Esophagus squamous epithelium (tissue), 4 donors: ENCODE measurements around the gene FMN2.

ENCODE experiments used
- CTCF ChIP-seq, 6 experiments: fragments of 450-650 bp in 4 of 6; fragments of 200-600 bp in 2 of 6; sonication (generic) in 2 of 6; IDR thresholded peaks; one replicate each; pipeline ENCODE4 v1.5.1; 2016 to 2019; ENCODE audit warnings: antibody characterized with exemption in 6 of 6, mild to moderate bottlenecking in 4 of 6, moderate library complexity in 4 of 6
- POLR2A ChIP-seq, 4 donors: fragments of 450-650 bp; IDR thresholded peaks; one replicate each; pipeline ENCODE4 v1.6.1; 2017; ENCODE audit warnings: antibody characterized with exemption in 4 of 4, mild to moderate bottlenecking in 4 of 4, moderate library complexity in 3 of 4

GRCh38 chr1:240499012-240499411, 407.3 kb downstream of the FMN2 start:
- no peak for TF ChIP-seq CTCF (IDR thresholded peaks at IDR 0.05)
- TF ChIP-seq POLR2A (IDR thresholded peaks at IDR 0.05), result no peak
